Amniotic stem cell (primary cell): ENCODE results near the gene YTHDF2.

Source experiments
- DNase-seq: peaks from one replicate; lab custom pipeline; 2025; lab: John Stamatoyannopoulos, UW

Gene YTHDF2

GRCh38 chr1:28801461-28801860, 64.7 kb downstream of the YTHDF2 start:
- no peak for DNase-seq

DNA sequence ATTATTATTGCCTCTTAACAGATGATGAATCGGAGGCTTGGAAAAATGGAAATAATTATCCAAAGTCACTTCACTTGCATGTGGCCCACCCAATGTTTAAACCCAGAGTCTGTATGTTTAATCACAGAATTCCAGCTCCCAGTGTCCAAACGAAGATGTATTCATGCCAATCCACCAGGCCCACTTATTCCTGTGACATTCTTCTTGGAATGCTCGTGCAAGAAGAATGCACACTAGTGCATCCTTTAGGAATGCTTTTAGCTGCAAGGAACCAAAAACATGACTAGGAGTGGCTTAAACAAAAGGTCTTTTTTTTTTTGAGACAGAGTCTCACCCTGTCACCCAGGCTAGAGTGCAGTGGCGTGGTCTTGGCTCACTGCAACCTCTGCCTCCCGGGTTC, 66.3 kb downstream of the YTHDF2 start:
- no peak for DNase-seq

GRCh38 chr1:28803662-28804061, 66.9 kb downstream of the YTHDF2 start:
- no peak for DNase-seq

DNA sequence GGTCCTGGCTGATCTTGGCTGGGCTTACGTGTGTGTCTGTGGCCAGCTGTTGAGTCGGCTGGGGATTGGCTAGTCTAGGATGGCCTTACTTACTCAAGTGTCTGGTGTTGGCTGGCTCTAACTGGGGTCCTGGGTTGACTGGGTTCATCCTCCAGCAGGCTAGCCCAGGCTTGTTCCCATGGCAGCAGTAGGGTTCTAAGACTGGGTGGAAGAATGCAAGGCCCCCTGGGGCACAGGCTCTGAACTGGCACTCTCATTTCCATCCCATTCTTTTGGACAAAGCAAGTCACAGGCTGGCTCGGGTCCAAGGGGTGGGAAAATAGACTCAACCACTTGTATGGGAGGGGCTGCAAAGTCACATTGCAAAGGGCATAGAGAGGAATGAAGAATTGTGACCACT, 67.3 kb downstream of the YTHDF2 start:
- no peak for DNase-seq

DNA sequence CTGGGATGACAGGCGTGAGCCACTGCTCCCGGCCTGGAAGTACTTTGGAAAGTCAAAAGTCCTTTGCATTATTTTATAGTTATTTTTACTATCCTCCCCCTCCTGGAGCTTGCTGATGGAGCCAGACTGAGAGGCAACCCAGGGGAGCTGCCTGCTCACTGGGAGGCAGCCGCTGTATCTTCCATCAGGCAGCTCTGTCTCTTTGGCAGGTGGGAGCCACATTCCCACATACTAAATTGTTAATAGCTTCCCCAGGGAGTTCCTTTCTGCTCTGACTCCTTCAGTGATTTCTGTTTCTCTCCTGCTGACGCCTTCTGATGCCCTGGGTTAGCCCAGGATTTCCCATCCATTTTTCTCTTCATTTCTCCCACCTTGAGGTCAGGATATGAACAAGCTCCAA, 70.3 kb downstream of the YTHDF2 start:
- no peak for DNase-seq

DNA sequence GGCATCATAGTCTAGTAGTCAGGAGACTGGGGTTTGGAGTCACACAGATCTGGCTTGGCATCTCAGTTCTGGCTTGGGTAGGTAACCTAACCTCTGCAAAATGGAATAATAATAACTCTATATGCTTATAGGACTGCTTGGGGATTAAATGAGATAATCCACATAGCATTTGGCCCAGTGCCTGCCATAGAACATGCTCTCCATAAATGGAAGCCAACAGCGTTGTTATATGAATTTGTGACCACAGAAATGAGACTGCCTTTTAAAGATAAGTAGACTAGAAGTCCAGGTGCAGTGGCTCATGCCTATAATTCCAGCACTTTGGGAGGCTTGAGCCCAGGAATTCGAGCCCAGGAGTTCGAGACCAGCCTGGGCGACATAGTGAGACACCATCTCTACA, 71.2 kb downstream of the YTHDF2 start:
- DNase-seq = no peak

DNA sequence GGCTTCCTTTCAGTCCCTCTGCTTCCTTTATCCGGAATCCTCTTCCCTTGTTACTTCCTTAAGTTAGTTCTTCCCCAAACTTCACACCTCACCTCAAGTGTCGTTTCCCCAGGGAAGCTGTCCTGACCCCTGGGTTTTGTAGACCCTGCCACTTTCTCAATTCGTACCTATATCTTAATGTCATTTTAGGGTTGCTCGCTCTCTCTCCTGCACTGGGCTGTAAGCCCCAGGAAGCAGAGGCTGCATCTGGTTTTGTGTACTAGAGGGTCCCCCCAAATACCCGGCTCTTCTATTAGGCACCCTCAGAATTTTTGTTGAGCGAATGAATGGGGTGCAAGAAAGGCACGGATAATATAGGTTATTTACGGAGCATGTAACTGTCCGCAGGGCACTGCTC, 74.6 kb downstream of the YTHDF2 start:
- DNase-seq = no peak

GRCh38 chr1:28811766-28812668, 75.3 kb downstream of the YTHDF2 start, which contains the start of gene OPRD1:
Gene OPRD1 (plus strand): TSS chr1:28812170. CDS start chr1:28812384, 214 bp downstream.
- DNase-seq = no peak

- no peak for DNase-seq
Observed at GRCh38 chr1:28812669-28813468, 76.1 kb downstream of the YTHDF2 start.

DNA sequence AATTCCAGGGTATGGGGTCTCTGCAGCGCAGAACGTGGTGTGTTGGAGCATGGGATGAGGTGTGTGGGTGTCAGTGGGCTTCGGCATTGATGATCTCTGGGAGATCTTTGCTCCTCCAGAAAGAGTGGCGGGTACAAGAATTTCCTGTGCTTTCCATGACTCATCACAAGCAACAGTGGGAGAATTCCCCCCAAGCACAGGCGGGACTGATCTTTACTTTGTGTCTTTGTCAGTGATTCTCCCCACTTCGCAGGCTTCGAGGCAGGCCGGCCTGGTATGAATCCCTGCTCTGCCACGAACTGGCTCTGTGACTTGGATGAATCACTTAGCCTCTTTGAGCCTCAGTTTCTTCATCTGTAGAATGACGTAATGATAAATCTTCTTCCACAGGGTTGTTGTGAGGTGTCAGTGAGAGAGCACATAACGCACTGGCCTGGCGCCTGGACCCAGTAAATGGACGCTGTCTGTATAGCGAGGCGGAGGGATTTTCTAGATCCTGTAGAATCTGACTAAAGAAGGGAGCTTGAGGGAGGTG, 77.3 kb downstream of the YTHDF2 start:
- no peak for DNase-seq

DNA sequence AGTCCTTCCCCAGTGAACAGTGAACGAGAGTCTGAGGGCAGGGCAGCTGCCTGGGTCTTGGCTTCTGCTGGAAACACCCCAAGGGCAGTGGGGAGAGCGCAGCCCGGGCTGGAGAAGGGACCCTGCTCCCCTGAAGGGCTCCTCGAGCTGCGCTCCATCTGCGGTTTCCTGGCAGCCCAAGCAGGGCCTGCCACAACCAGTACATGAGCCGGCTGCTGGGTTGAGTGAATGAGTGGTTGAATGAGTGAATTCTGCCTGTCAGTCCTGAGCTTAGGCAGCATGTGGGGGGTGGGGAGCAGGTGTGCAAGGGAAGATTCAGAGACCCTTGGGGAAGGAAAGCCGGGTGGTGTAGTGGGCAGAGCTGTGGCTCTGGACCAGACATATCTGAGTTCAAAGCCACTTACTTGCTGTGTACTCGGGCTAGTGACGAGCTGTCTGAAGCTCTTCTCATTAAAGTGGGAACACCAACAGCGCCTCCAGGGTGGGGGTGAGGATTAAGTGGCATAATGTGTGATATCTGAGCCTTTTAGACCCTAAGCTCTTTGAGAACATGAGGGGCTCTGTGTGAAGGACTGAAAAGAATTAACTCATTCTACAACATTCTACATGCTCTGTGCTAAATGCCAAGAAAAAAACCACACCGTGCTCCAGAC, 78.9 kb downstream of the YTHDF2 start:
- no peak for DNase-seq

DNA sequence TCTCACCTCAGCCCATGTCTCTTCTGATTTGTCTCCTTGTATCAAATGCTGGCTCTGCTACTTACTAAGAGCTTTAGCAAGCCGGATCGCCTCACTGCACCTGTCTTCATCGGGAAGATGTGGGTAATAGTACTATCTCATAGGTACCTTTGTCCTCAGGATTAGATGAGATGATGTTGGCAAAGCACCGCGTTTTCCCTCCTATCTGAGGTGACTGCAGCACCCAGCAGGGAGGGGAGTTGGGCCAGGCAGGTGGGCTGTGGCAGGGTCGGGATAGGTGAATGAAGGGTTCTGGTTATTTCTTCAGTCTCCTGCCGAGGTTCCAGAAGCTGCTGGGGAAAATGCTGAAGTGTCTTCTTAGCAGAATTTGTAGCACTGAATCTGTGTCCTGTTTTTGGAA, 80.4 kb downstream of the YTHDF2 start:
- no peak for DNase-seq

DNA sequence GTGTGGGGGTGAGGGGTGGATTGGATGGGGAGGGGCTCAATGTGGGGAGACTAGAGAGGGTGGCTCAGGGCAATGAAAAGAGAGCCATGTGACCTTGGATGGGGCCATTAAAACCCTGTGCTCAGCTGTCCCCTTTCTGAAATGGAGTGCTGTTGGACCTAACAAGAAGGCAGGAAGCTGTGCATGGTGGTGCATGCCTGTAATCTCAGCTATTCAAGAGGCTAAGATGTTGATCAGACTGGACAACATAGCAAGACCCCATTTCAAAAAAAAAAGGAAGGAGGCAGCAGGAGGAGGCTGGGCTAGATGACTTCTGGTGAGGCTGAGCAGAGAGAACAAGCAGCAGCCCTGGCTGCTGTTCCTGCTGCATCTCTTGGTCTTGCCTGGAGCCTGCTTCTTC, 82.3 kb downstream of the YTHDF2 start:
- DNase-seq = no peak
